Astrocyte (in vitro differentiated cells and primary cell): ENCODE data around the gene ATP2C1.

Experiments used
- CTCF ChIP-seq: IDR thresholded peaks from 2 replicates; pipeline ENCODE4 v1.5.1; 2011; ENCODE audit warnings: low read depth, mild to moderate bottlenecking, inconsistent platforms, low read length, moderate library complexity; ENCODE audit not compliant: insufficient read depth
- EZH2 ChIP-seq: IDR thresholded peaks from 2 replicates; pipeline ENCODE4 v1.6.1; 2012; ENCODE audit warnings: mild to moderate bottlenecking, low read length, inconsistent platforms; ENCODE audit not compliant: insufficient read depth

DNA sequence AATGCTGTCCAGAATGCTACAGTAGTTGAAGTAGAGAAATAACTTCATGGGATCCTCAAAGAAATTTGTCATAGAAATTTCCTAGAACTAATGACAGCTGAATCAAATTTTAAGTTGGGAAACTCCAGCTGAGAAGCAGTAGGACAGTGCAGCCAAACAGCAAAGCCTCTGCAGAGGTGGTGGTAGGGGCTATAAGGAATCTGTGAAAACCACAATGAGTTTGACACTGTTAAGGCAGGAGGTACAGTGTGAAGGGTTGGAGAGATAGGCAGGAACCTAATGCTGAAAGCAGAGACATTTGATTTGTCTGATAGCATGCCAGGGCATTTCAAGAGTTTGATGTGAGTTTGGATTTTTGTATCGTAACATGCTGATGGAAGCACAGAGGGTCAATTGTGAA lies 110.7 kb downstream of the ATP2C1 start:
- TF ChIP-seq CTCF (no peak), EZH2 (no peak)
